Left ventricle myocardium superior (tissue), 1 donor: ENCODE results near the gene MAPK8. TPM values are rescaled to one million over a fixed set of nuclear protein-coding genes. Genes with fewer than 3 reads are reported as not detected.
A peak's percentile ranks its signal among the peaks of the same experiment; 100 is the strongest.

Experiments used
- ATAC-seq: fragments of 200-7000 bp; cut with Tn5 transposase; one replicate; pipeline ENCODE4 v1.9.1; 2020; ENCODE audit warnings: mild to moderate bottlenecking, moderate library complexity
- DNase-seq: peaks from one replicate; pipeline ENCODE4 v3.0.0-alpha.2; 2020
- intact Hi-C: fragments of 100-400 bp; cut with micrococcal nuclease; formaldehyde crosslinking; loops from one replicate; pipeline ENCODE4 v1.11.0; 2022
- total RNA-seq: library from RNA; stranded (reverse); fragmentation: NEBNext Ultra II Directional; extraction: Animal tissue kit (Norgen Biotek cat#: 25700); gene quantifications from one replicate; pipeline ENCODE4 v1.2.1, GENCODE V29; 2021
- donor health status: DM: no; HTN: yes; CAD: no; lungs with severe emphysema.

Gene MAPK8
- total RNA-seq, 1 donor from 2014 or later = 38.4 TPM

DNA sequence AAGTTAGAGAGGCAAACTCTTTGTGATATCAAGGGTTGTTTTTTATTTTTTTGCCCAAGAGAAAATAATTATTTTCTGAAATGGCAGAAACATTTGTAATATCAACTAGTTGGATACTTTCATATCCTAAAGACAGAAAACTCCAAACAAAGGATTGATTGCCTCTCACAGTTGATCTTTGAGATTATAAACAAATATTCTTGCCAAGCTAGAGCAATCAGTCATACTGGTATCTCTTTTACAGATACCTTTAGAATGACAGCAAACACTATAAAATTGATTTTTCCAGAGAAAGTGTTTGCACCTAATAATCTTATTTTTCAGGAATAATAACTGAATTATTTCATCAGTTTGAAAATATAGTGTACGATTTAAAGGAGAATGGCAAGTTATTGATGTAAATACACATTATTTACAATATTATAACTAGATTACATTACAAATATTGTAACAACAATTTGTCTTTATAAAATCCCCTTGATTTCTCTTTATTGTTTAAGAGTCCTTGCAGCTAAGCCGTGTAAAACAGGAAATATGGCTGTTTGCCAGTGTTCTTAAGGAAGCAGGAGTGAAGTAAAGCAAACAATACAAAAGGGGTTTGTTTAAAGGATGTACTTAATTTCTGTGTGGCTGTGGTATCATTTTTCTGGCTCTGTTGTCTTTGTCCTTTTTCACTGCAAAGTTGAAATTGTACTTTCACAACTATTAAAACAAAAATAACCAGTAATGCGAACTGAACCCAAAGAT is 58.4 kb downstream of the MAPK8 start:
- DNase-seq = no peak
- peak; percentile 43 for ATAC-seq
- intact Hi-C loops = loop anchor here (10.0 kb wide), 1 partner anchor 290 kb away; no protein-coding TSS in a partner anchor

DNA sequence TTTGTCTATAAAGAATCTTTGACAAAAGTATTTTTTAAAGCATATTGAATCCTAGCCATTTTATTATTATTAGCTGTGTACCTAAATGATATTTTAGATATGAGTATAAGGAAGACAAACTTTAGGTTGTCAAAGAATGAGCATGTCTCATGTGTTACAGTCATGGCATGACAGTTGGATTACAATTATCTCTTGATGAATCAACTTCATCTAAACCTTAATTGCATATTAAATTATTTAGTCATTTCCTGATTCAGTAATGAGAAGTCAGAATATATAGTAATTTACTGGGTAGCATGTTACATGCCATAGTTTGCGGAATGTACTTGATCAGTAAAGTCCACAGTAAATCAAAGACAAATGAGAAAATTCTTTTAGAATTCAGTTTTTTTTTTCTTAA is 59.2 kb downstream of the MAPK8 start:
- no peak for ATAC-seq
- intact Hi-C loops = loop anchor here (10.0 kb wide), 1 partner anchor 289 kb away; no protein-coding TSS in a partner anchor
- no peak for DNase-seq

DNA sequence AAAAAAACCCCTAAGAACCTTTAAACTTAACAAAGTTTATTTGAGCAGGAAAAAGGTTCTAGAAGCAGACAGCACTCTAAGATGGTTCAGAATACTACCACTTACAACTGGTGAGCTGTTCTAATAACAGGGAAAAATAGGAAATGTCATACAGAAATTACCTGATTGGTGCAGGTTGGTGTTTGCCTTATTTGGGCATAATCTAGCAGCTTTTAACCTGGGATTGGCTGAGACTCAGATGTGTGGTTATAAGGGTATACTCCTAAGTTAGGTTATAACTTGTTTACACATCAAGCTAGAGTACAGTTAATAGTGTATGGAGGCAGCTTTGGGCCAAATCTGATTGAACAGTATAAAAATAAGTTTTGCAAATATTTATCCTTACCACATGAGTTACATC is 59.8 kb downstream of the MAPK8 start:
- ATAC-seq (no peak), DNase-seq (no peak)
- intact Hi-C loops = loop anchor here (10.0 kb wide), 1 partner anchor 289 kb away; no protein-coding TSS in a partner anchor

DNA sequence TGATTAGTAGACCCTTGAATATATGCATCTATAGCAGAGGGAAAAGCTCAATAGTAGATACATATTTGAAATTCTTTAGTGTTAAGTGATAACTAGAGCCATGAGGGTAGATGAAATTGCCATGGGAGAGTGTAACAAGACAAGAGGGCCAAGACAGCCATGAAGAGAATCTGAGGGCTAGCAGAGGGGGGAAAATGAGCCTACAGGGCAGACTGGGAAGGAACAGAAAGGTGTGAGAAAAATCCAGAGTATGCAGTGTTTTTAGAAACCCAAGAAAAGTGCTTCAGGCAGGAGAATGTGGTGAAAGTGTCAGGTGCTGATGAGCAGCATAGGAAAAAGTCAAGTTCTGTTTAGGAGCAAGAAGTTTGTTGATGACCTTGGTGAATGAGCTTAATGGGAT is 63.0 kb downstream of the MAPK8 start:
- ATAC-seq (no peak), DNase-seq (no peak)
- intact Hi-C loops = loop anchor here (10.0 kb wide), 1 partner anchor 285 kb away; no protein-coding TSS in a partner anchor

DNA sequence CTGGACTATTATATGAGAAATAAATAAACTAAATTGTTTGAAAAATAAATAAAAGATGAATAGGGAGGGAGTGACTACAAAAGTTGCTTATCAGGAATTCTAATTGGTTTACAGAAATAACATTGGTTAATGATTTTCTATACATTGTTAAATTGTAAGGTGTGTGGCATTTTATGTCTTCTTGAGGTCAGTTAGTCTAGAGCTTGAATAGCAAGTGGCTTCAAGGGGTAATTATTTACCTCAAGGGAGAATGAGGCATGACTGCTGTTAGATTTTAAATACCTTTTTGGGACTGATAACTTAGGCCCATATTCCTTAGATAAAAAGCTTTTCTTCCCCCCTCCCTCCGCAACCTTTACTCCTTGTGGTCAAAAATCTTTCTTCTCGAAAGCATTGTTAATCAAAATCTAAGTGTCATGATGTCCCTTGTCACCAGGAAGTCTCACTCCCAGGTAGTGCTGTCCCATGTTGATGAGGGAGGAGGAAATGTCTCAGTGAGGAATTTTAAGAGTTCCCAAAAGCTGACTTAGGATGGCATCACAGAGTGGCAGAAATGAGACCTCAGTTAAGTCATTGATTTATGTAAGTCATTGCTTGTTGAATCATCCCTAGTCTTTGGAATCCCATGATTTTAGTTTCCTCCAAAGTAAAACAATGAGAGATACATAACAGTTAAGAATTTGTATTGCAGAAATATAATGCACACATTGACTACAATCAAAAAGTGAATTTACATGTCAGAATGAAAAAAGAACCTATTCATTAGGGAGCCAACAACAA is 71.5 kb downstream of the MAPK8 start:
- intact Hi-C loops = no loop called here
- DNase-seq (no peak), ATAC-seq (no peak)

DNA sequence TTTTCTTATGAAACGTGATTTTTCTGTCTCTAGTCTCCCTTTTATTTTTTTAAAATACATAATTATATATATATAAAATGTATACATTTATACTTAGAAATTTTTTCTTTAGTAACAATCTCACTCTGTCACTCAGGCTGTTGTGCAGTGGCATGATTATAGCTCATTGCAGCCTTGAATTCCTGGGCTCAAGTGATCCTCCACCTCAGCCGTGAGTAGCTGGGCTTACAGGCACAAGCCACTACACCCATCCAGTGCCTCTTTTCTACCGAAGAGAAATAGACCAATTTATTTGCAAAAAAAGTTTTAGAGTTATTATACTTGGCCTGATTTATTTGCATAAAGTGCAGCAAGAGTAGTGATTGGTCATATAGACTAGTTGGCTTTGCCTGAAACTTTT is 72.2 kb downstream of the MAPK8 start:
- intact Hi-C loops = no loop called here
- no peak for ATAC-seq
- no peak for DNase-seq

DNA sequence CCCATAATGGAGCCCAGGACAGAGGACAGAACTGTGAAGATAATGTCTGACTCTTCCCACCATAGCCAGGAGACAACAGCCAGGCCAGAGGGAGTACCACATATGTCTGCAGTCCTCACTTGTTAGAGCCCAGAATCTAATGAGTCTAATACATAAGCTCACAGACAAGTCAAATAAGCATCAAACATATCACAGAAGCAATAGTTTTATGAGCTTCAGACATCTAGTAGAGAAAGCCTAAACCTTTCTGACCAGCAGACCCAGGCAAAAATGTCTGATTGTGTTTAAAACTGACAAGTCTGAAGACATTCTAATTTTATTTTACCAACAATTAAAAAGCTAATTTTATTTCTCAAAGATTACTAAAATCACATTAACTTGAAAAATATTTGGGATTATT is 75.5 kb downstream of the MAPK8 start:
- no peak for DNase-seq
- ATAC-seq = no peak
- intact Hi-C loops = no loop called here

DNA sequence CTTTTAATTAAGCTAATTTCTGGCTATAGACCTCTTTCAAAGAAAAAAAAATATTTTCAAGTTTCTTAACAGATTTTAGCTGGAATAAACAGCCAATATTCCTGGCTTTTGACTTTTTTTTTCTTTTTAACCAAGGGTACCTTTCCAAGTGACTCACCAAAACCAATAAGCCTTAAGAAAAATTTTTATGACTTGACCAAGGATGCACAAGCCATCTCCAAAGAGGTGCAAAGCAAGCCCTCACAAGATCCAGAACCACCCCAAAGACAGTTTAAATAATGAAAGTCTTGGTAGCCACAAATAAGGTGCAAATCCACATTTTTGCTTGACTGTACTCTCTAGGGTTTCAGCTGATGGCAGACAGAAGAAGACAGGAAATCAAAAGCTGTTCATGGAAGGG is 76.5 kb downstream of the MAPK8 start:
- ATAC-seq (no peak), DNase-seq (no peak)
- intact Hi-C loops = no loop called here

DNA sequence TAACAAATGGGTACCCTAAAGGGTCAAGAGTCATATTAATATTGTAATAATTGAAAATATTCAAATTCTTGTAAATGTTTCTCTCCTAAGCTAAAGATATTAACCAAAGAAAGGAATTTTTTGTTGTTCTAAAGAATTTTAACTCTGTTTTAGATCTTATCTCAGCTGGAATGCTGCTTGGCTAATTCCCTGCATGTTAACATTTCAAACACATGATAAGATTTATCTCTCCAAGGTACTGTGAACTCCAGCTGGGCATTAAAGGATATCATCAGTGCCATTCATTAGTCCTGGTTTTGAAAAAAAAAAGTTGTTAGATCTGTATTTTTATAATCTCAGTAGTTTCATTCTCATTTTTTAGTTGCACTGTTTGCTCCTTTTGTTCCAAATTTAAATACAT is 76.9 kb downstream of the MAPK8 start:
- ATAC-seq = no peak
- intact Hi-C loops = no loop called here
- no peak for DNase-seq

DNA sequence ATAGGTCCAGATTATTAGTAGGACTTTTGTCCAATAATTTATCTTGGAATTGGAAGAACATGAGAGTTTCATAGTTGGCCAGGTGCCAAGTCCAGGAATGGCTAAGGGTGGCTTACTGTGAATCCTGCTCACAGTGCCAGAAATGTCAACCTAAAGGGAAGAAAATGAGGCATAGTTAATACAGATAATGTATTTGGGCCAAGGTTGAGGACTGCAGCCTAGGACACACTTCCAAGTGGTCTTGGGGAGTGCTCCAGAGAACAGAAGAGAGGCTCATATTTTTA is 78.2 kb downstream of the MAPK8 start:
- ATAC-seq (no peak), DNase-seq (no peak)
- intact Hi-C loops = no loop called here

DNA sequence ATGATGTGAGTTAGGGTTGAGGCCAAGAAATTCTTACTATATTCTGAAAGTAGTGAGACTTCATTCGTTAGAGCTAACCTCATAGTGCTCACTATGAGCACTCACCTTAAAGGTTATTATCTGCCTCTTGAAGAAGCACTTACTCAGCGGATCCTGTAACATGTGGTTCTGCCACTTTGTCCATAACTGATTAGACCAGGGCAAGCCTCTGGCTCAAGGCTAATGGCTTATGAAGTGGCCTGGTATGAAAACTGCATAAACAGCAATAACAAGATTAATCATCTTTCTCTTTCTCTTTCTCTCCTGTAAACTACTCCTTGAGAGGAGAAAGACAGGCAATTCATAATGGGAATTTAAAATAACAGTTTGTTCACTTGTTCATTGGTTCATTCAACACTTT is 82.8 kb downstream of the MAPK8 start:
- intact Hi-C loops = no loop called here
- DNase-seq (no peak), ATAC-seq (peak; percentile 60)

DNA sequence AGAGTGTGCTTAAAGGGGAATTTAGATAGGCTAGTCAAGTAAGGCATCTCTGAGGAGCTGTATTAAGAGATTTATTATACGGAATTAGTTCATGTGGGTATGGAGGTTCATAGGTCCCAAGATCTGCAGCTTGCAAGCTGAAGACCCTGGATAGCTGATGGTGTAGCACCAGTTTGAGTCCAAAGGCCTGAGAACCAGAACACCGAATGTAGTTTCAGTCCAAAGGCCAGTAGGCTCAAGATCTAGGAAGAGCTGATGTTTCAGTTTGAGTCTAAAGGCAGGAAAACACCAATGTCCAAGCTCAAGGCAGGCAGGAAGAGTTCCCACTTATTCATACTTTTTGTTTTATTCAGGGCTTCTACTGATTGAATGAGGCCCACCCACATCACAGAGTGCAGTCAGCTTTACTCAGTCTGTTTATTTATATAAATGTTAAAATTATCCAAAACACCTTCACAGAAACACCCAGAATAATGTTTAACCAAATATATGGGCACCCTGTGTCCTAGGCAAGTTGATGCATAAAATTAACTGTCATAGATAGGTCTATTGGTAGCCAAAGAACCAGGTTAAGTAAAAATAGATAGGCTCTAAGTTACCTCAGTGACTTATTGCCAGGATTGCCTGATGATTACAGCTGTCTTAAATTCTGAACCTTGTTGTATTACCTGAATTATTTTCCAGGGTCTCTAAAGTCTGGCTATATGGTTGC is 83.5 kb downstream of the MAPK8 start:
- intact Hi-C loops = no loop called here
- no peak for DNase-seq
- no peak for ATAC-seq

DNA sequence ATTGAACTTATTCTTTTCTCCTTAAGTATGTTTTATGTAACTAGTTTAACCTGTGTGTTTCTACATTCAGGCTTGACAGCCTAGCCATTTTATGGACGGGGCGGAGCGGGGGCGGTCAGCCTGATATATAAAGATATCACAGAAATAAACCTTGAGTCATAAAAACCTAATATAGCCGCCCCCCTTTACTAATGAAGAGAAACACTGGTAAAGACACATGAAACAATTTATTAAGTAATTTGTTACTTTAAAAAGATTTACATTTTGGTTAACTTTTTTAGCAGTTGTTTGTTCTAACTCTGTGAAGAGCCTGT is 84.0 kb downstream of the MAPK8 start:
- no peak for ATAC-seq
- intact Hi-C loops = no loop called here

DNA sequence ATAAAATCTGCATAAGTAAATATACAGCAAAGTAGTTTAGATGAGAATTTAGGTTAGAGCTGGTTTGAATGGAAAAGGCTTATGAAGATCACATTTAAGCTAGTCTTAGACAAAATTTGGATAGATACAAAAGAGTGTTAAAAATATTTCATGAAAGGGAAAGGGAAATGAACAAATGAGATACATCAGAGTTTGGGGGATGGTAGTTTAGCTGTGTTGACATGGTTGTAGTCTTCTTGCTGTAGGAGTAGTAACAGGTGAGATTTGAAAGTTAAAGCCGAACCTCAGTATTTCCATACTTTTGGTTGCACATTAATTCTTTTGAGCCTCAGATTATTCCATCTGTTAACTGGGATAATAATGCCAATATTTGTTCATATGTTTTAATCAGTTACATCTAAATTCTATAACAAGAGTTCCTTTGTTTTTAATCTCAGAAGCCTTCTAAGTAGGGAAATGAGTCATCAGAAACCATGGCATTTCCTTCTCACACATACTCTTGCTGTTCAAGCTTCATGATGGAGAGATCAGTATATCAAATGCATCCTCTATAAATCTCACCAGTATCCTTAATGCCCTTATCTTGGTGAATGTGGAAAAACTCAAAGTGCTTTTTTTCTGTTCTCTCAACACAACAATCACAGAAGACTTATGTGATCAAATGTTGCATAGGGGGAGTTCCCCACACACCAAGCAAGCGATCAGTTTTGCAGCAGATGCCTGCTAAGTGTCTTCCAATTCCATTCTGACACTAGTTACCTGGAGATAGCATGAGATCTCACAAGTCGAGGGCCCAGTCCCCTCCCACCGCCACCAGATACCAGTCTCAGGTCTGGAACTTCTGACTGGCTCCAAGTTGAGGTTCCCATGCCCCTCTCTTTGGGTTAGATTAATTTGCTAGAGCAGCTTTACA is 84.7 kb downstream of the MAPK8 start:
- ATAC-seq (no peak), DNase-seq (no peak)
- intact Hi-C loops = no loop called here

More for the DNA sequence above, 84.0 kb downstream of the MAPK8 start:
- no peak for DNase-seq

DNA sequence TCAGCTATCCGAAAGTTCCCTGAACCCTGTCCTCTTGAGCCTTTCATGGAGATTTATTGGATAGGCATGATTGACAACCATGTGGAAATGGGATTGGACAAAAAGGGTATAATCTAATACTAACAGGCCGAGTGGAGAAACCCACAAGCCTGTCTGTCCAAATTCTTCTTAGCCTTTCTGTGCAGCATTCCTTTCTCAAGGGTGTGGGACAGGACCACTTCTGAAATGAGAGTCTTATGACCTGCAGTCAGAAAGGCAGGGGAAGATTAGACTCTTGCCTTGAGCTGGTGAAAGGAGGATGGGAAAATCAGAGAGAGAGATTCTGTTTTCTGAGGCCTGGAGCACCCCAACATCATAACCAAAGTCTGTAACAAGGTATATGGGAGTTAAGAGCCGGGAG is 85.5 kb downstream of the MAPK8 start:
- DNase-seq (no peak), ATAC-seq (no peak)
- intact Hi-C loops = no loop called here

DNA sequence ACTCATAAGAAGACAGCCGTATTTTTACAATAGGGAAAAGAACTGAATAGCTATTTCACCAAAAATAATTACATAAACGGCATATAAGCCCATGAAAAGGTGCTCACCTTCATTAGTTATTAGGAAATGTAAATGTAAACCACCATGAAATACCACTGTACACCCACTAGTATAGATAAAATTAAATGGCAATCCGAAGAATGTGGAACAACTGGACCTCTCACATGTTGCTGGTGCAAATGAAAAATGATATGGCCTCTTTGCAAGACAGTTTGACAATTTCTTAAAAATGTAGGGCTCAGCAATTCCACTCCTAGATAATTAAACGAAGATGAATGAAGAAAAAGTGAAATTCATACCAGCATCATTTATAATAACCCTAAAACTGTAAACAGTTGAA is 91.8 kb downstream of the MAPK8 start:
- intact Hi-C loops = no loop called here
- no peak for DNase-seq
- ATAC-seq = no peak

DNA sequence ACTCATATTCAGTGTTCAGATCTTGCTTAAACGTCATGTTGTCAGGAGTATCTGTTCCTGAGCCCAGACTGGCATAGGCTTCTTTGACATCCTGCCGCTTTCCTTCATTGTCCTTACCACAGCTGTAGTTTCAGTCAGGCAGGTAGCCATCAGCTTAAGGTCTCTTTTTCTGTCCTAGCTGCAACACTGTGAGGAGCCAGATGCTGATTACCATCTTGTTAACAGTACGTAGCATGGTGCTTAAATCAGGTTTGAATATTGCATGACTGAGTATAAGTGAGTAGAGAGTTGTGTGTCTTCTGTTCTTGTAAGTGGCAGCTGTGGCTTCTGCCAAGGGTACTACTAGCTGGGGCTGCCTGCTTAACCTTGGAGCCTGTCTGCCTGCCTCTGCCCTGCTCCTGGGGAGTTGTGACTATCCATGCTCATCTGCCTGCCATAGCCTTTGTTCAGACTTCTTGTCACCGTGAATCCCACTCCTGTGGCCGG is 92.6 kb downstream of the MAPK8 start:
- ATAC-seq = peak; percentile 58
- no peak for DNase-seq
- intact Hi-C loops = no loop called here

DNA sequence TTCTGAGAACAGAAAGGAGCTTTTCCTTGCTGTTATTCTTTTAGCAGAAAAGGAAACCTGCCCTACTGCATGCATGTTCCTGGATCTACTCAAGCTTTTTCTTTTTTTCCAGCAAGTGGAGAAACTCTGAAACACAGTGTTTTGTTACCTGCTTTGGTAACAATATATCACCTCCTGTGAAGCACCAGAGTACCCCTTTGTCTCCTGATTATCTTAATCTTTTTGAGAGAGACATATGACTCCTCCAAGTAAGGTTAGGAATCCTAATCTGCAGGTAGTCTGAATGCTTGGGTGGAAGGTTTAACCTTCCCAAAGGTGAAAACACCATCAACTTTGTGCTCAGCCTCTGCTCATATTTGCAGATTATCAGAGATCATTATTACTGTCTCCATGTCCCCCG is 93.1 kb downstream of the MAPK8 start:
- DNase-seq (no peak), ATAC-seq (no peak)
- intact Hi-C loops = no loop called here

DNA sequence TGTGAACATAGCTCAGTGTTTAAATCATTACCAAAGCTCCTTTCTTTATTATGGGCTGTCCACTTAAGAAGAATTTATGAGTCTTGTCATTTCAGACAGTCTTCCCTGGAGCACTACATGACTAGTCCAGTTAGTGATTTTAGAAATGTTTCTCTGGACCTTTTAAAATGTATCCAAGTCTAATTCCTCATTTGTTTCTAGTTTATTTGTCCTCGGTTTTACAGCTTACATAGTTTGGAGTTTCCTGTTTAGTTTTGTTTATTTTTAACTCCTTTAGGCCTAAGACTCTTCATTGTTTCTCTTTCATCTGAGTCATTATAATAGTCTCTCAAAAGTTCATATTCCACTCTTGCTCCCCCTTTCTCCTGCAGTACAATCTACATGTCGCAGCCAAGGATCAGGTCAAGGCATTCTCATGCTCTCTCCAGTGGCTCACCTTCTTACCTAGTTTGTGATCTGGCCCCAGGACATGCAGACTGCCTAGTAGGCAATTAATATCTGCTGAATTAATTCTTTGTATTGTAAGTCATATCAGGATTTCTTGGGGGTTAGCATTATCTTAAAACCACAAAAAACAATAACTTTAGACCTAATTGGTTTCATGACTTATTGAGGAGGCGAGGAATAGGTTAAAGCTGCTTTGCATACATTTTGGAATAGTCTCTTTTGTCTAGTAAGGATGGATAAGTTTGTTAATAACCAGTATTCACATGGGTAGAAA is 93.8 kb downstream of the MAPK8 start:
- ATAC-seq (no peak), DNase-seq (no peak)

More for the DNA sequence above, 93.8 kb downstream of the MAPK8 start:
- intact Hi-C loops = no loop called here
